ENCODE measurements around the gene PLAA.

GRCh38 chr9:26973989-26974388, 26.9 kb upstream of the PLAA start:
- TF ChIP-seq CTCF (conservative IDR thresholded peaks at IDR 0.05) (no peak), ZFX (IDR thresholded peaks at IDR 0.05) (no peak)

All from C4-2B (cell line).